ENCODE data around the gene KCNQ1.

Gene KCNQ1

GRCh38 chr11:2662024-2662312 lies 217.2 kb downstream of the KCNQ1 start:
- DNase-seq (ENCODE audit: low read depth in 4 of 4, low spot score in 1 of 4) = no peak

- DNase-seq (ENCODE audit: low read depth in 4 of 4, low spot score in 1 of 4) = no peak
These were observed 217.9 kb downstream of the KCNQ1 start for GRCh38 chr11:2662430-2663299.

- no peak for DNase-seq (ENCODE audit: low read depth in 4 of 4, low spot score in 1 of 4)
These were observed 218.7 kb downstream of the KCNQ1 start for GRCh38 chr11:2663506-2663905.

GRCh38 chr11:2663915-2664314 lies 219.1 kb downstream of the KCNQ1 start:
- DNase-seq (ENCODE audit: low read depth in 4 of 4, low spot score in 1 of 4) = no peak

- no peak for DNase-seq (ENCODE audit: low read depth in 4 of 4, low spot score in 1 of 4)
These were observed 219.6 kb downstream of the KCNQ1 start for GRCh38 chr11:2664376-2664775.

GRCh38 chr11:2664791-2665525 lies 220.2 kb downstream of the KCNQ1 start:
- no peak for DNase-seq (ENCODE audit: low read depth in 4 of 4, low spot score in 1 of 4)

GRCh38 chr11:2665526-2666400 lies 221.0 kb downstream of the KCNQ1 start:
- DNase-seq (ENCODE audit: low read depth in 4 of 4, low spot score in 1 of 4) = no peak

- DNase-seq (ENCODE audit: low read depth in 4 of 4, low spot score in 1 of 4) = no peak
These were observed 221.6 kb downstream of the KCNQ1 start for GRCh38 chr11:2666401-2666741.

GRCh38 chr11:2666828-2667570 lies 222.2 kb downstream of the KCNQ1 start:
- DNase-seq (ENCODE audit: low read depth in 4 of 4, low spot score in 1 of 4) = no peak

GRCh38 chr11:2667940-2668339 lies 223.1 kb downstream of the KCNQ1 start:
- no peak for DNase-seq (ENCODE audit: low read depth in 4 of 4, low spot score in 1 of 4)

GRCh38 chr11:2668876-2669275 lies 224.1 kb downstream of the KCNQ1 start:
- no peak for DNase-seq (ENCODE audit: low read depth in 4 of 4, low spot score in 1 of 4)

GRCh38 chr11:2669634-2670469 lies 225.0 kb downstream of the KCNQ1 start:
- DNase-seq (ENCODE audit: low read depth in 4 of 4, low spot score in 1 of 4) = no peak

- DNase-seq (ENCODE audit: low read depth in 4 of 4, low spot score in 1 of 4) = no peak
These were observed 225.8 kb downstream of the KCNQ1 start for GRCh38 chr11:2670541-2671100.

GRCh38 chr11:2671748-2672147 lies 226.9 kb downstream of the KCNQ1 start:
- no peak for DNase-seq (ENCODE audit: low read depth in 4 of 4, low spot score in 1 of 4)

GRCh38 chr11:2672553-2673249 lies 227.9 kb downstream of the KCNQ1 start:
- no peak for DNase-seq (ENCODE audit: low read depth in 4 of 4, low spot score in 1 of 4)

- DNase-seq (ENCODE audit: low read depth in 4 of 4, low spot score in 1 of 4) = no peak
These were observed 228.4 kb downstream of the KCNQ1 start for GRCh38 chr11:2673250-2673610.

GRCh38 chr11:2673871-2674471 lies 229.2 kb downstream of the KCNQ1 start:
- no peak for DNase-seq (ENCODE audit: low read depth in 4 of 4, low spot score in 1 of 4)

GRCh38 chr11:2674658-2675131 lies 229.9 kb downstream of the KCNQ1 start:
- DNase-seq (ENCODE audit: low read depth in 4 of 4, low spot score in 1 of 4) = no peak

GRCh38 chr11:2675540-2675939 lies 230.7 kb downstream of the KCNQ1 start:
- DNase-seq (ENCODE audit: low read depth in 4 of 4, low spot score in 1 of 4) = no peak
